Hepatocyte (in vitro differentiated cells): Measurements from ENCODE around the gene BCAP31. TPM values are rescaled to one million over a fixed set of nuclear protein-coding genes. Genes with fewer than 3 reads are reported as not detected.
A peak's percentile ranks its signal among the peaks of the same experiment; 100 is the strongest.

ENCODE experiments used
- DNase-seq: peaks from one replicate; pipeline ENCODE4 v3.0.0-alpha.2; 2016; ENCODE audit warnings: low spot score
- H2AFZ ChIP-seq: fragments of 200-600 bp; sonication (generic); 2 replicates; pipeline ENCODE4 v1.6.0; 2016; ENCODE audit warnings: antibody characterized with exemption, mild to moderate bottlenecking
- H3K27ac ChIP-seq: fragments of 200-600 bp; sonication (generic); 2 replicates; pipeline ENCODE4 v1.5.1; 2016; ENCODE audit warnings: mild to moderate bottlenecking
- H3K27me3 ChIP-seq: fragments of 200-600 bp; sonication (generic); 2 replicates; pipeline ENCODE4 v1.6.1; 2016
- H3K36me3 ChIP-seq: fragments of 200-600 bp; sonication (generic); replicated peaks from 2 replicates; pipeline ENCODE4 v1.5.1; 2016; ENCODE audit warnings: low read depth; ENCODE audit not compliant: insufficient read depth
- H3K4me1 ChIP-seq: fragments of 200-600 bp; sonication (generic); 2 replicates; pipeline ENCODE4 v1.5.1; 2016; ENCODE audit warnings: mild to moderate bottlenecking, moderate library complexity; ENCODE audit not compliant: insufficient read depth
- H3K4me2 ChIP-seq: fragments of 200-600 bp; sonication (generic); 2 replicates; pipeline ENCODE4 v1.6.0; 2016
- H3K4me3 ChIP-seq: fragments of 200-600 bp; sonication (generic); 2 replicates; pipeline ENCODE4 v1.5.1; 2016; ENCODE audit warnings: mild to moderate bottlenecking
- H3K79me2 ChIP-seq: fragments of 200-600 bp; sonication (generic); 2 replicates; pipeline ENCODE4 v1.6.0; 2017; ENCODE audit warnings: mild to moderate bottlenecking
- H3K9me2 ChIP-seq: fragments of 200-600 bp; sonication (generic); replicated peaks from 2 replicates; pipeline ENCODE4 v1.6.0; 2017; ENCODE audit warnings: mild to moderate bottlenecking; ENCODE audit not compliant: insufficient read depth
- H3K9me3 ChIP-seq: fragments of 200-600 bp; sonication (generic); 2 replicates; pipeline ENCODE4 v1.5.1; 2016; ENCODE audit warnings: low read depth, mild to moderate bottlenecking
- H4K20me1 ChIP-seq: fragments of 200-600 bp; sonication (generic); 2 replicates; pipeline ENCODE4 v1.6.0; 2016; ENCODE audit warnings: mild to moderate bottlenecking; ENCODE audit not compliant: insufficient read depth, poor library complexity, severe bottlenecking
- CTCF ChIP-seq: fragments of 200-600 bp; sonication (generic); IDR thresholded peaks from 2 replicates; pipeline ENCODE4 v1.5.1; 2016; ENCODE audit warnings: antibody characterized with exemption, mild to moderate bottlenecking; ENCODE audit not compliant: poor library complexity
- EZH2 ChIP-seq: fragments of 200-600 bp; sonication (generic); IDR thresholded peaks from 2 replicates; pipeline ENCODE4 v1.6.1; 2016; ENCODE audit warnings: antibody characterized with exemption, mild to moderate bottlenecking, borderline replicate concordance
- EZH2phosphoT487 ChIP-seq: fragments of 200-600 bp; sonication (generic); IDR thresholded peaks from one replicate; pipeline ENCODE4 v1.6.1; 2018; ENCODE audit warnings: antibody characterized with exemption, mild to moderate bottlenecking, low read depth, moderate library complexity; ENCODE audit not compliant: unreplicated experiment, severe bottlenecking
- WGBS: methylation state at CpG from one replicate; pipeline ENCODE4 v1.1.6; 2016; ENCODE audit warnings: low lambda C conversion rate; ENCODE audit errors: missing lambda C conversion rate; 5-methylcytosine and 5-hydroxymethylcytosine counted together
- polyA plus RNA-seq: library from polyadenylated mRNA; unstranded; fragments of >200 nt; fragmentation: Nextera tagmentation; extraction: Ambion mirVana; gene quantifications from 2 replicates; pipeline ENCODE4 v1.2.1, GENCODE V29; 2016
- total RNA-seq: library from RNA; depleted of rRNA; stranded (reverse); fragments of >200 nt; gene quantifications from 2 replicates; pipeline ENCODE4 v1.2.3, GENCODE V29; 2014

BCAP31 gene
- 146 and 227 TPM in 2 replicates for total RNA-seq
- 343 and 351 TPM in 2 replicates for polyA plus RNA-seq

DNA sequence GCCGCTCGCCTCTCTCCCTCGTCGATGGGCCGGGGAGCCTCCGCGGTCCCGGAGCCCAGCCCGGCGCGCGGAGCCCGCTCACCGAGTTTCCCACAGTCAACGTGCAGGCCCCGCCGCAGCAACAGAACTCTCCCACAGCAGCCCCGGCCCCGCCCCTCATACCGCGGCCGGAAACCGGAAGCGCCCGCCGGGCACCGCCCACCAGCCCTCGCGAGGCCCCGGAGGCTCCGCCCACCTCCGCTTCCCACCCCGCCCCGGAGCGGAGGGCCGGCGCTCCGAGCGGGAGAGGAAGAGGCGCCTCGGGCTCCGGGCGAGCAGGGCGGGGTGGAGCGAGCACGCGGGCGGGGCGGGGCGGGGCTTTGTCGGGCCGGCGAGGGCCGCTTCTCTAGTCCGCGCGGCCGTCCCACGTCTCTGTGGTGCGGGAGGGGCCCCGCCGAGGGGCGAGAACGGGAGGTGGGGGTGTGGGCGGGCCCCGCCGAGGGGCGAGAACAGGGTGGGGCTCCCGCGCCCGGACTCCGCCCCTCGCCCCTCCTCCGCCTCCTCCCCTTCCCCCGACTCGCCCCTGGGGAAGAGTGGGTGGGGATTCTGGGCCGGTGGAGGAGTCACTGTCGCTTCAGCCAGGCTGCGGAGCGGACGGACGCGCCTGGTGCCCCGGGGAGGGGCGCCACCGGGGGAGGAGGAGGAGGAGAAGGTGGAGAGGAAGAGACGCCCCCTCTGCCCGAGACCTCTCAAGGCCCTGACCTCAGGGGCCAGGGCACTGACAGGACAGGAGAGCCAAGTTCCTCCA is at the start of gene BCAP31, which contains the start of gene ABCD1:
Gene BCAP31, minus strand, starts transcription at position 136 of the 787 bp plus-strand sequence. CDS start 1,143 bp downstream, outside the sequence.
Gene ABCD1, plus strand, starts transcription at position 605 of the 787 bp plus-strand sequence. CDS start 411 bp downstream, outside the sequence.
- Histone ChIP-seq H3K4me1 (peaks cover 32% of the 10 kb centered on the region), H3K9me3 (no peaks in the 10 kb centered on the region), H3K79me2 (peaks cover 32% of the 10 kb centered on the region), H3K36me3 (no peaks in the 10 kb centered on the region), H3K27ac (peak within 1 kb of the TSS; percentile 94), H2AFZ (peak within 1 kb of the TSS; percentile 62), H3K4me2 (peak within 1 kb of the TSS; percentile 85), H3K9me2 (no peaks in the 10 kb centered on the region), H3K27me3 (no peaks in the 10 kb centered on the region), H4K20me1 (peaks cover 9% of the 10 kb centered on the region), H3K4me3 (peak within 1 kb of the TSS; percentile 38)
- TF ChIP-seq EZH2phosphoT487 (no peak), CTCF (no peak), EZH2 (no peak)
- peak; percentile 95 for DNase-seq
- 27% methylated on average over 7 of the region's 88 CpGs for WGBS

GRCh38 chrX:153773218-153773611 is 49.0 kb upstream of the BCAP31 start:
- 98% methylated on average over 23 of the region's 23 CpGs for WGBS
- TF ChIP-seq EZH2 (no peak), CTCF (no peak), EZH2phosphoT487 (no peak)
- no peaks in the 10 kb centered on the region for H3K9me3 ChIP-seq
- no peaks in the 10 kb centered on the region for H3K27me3 ChIP-seq
- no peak overlapping the region for H3K4me3 ChIP-seq
- no peaks in the 10 kb centered on the region for H3K9me2 ChIP-seq
- H3K36me3 ChIP-seq: no peaks in the 10 kb centered on the region
- no peak overlapping the region for H2AFZ ChIP-seq
- DNase-seq: no peak
- no peak overlapping the region for H3K4me2 ChIP-seq
- no peaks in the 10 kb centered on the region for H4K20me1 ChIP-seq
- no peaks in the 10 kb centered on the region for H3K79me2 ChIP-seq
- no peaks in the 10 kb centered on the region for H3K4me1 ChIP-seq
- no peak overlapping the region for H3K27ac ChIP-seq

DNA sequence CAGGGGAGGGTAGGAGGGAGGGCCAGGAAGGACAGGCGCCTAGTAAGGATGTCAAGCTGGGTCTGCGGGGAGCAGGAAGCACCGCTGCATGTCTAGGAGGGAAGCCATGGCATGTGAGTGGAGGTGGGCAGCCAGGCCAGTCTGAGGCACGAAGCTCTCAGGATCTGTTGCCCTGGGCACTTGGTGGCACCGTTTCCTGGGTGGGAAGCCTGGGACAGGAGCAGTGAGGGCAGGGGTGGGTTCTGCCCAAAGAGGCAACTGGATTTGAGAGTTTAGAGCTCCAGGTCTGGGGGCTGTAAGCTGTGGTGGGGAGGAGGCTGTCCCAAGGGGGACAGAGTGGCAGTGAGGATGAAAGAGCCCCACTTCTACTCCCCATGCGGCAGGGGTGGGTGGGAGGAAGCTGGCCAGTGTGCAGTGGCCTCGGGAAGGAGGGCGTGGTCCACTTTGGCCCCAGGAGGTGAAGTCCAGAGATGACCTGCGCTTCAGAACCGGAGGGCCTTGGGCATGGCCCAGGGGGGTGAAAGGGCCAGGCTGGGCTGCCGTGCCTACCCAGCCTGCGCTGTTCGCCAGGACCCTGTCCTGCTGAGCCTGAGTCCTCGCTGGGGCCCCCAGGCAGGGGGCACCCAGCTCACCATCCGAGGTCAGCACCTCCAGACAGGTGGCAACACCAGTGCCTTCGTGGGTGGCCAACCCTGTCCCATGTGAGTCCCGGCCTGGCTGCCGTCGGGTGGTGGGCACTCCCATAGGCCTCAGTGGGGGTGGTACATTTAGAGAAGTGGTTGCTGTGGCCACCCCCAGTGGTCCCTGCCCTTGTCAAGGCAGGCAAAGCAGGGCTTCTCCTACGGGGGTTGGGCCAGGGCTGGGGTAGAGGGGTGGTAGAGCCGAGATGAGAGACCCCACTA is 48.4 kb upstream of the BCAP31 start:
- WGBS: 79% methylated on average over 19 of the region's 21 CpGs

More for the DNA sequence above, 48.4 kb upstream of the BCAP31 start:
- no peaks in the 10 kb centered on the region for H3K36me3 ChIP-seq
- H3K4me2 ChIP-seq: no peak overlapping the region
- no peaks in the 10 kb centered on the region for H3K4me1 ChIP-seq
- no peaks in the 10 kb centered on the region for H3K9me3 ChIP-seq
- H3K79me2 ChIP-seq: no peaks in the 10 kb centered on the region
- H2AFZ ChIP-seq: no peak overlapping the region
- no peaks in the 10 kb centered on the region for H3K27me3 ChIP-seq
- TF ChIP-seq EZH2 (no peak), CTCF (no peak), EZH2phosphoT487 (no peak)
- H4K20me1 ChIP-seq: no peaks in the 10 kb centered on the region
- no peak overlapping the region for H3K4me3 ChIP-seq
- H3K9me2 ChIP-seq: no peaks in the 10 kb centered on the region
- DNase-seq: no peak
- no peak overlapping the region for H3K27ac ChIP-seq
